Bronchial epithelial cell (primary cell): Measurements from ENCODE around the gene ZNF311. TPM values are rescaled to one million over a fixed set of nuclear protein-coding genes. Genes with fewer than 3 reads are reported as not detected.
A peak's percentile ranks its signal among the peaks of the same experiment; 100 is the strongest.
"Not testable (repeated sequence)": the region's sequence is repeated elsewhere in the genome, so short reads cannot be mapped to it uniquely, and the experiment has no call there.

Experiments
- DNase-seq: peaks from one replicate; pipeline ENCODE4 v3.0.0-alpha.2; 2010; ENCODE audit warnings: low read depth
- FAIRE-seq: peaks from 2 replicates; lab custom pipeline; 2011; peaks lifted over from hg19 to GRCh38; lab: Jason Lieb, UNC
- H3K27me3 ChIP-seq: 2 replicates; pipeline ENCODE4 v1.5.1; 2011; ENCODE audit warnings: low read length; ENCODE audit not compliant: control insufficient read depth, insufficient read depth
- H3K36me3 ChIP-seq: 2 replicates; pipeline ENCODE4 v1.5.1; 2011; ENCODE audit warnings: low read length; ENCODE audit not compliant: control insufficient read depth, insufficient read depth
- H3K4me3 ChIP-seq: 2 replicates; pipeline ENCODE4 v1.5.1; 2011; ENCODE audit warnings: mild to moderate bottlenecking, low read depth, low read length, control low read depth
- CTCF ChIP-seq: IDR thresholded peaks from 2 replicates; pipeline ENCODE4 v1.5.1; 2011; ENCODE audit warnings: mild to moderate bottlenecking, moderate library complexity, low read length, control low read depth, inconsistent platforms; ENCODE audit not compliant: insufficient read depth, severe bottlenecking
- total RNA-seq: library from RNA; depleted of rRNA; stranded (reverse); fragments of >200 nt; gene quantifications from 2 replicates; pipeline ENCODE4 v1.2.1, GENCODE V29; 2014

The ZNF311 gene
- total RNA-seq, 1 donor from 2014 or later = 3.9 TPM

GRCh38 chr6:28956331-28956730 is 48.8 kb downstream of the ZNF311 start:
- FAIRE-seq (no peak), DNase-seq (no peak)
- no peaks in the 10 kb centered on the region for H3K36me3 ChIP-seq
- H3K27me3 ChIP-seq = no peaks in the 10 kb centered on the region
- no peak overlapping the region for H3K4me3 ChIP-seq
- no peak for TF ChIP-seq CTCF

- FAIRE-seq (no peak), DNase-seq (no peak)
- no peaks in the 10 kb centered on the region for H3K27me3 ChIP-seq
- no peak for TF ChIP-seq CTCF
- H3K4me3 ChIP-seq = peak overlapping the region; percentile 42
- no peaks in the 10 kb centered on the region for H3K36me3 ChIP-seq
Observed at GRCh38 chr6:28953585-28954258, 51.4 kb downstream of the ZNF311 start.

GRCh38 chr6:28953039-28953584 is 52.0 kb downstream of the ZNF311 start:
- H3K27me3 ChIP-seq = no peaks in the 10 kb centered on the region
- peak overlapping the region; percentile 42 for H3K4me3 ChIP-seq
- no peaks in the 10 kb centered on the region for H3K36me3 ChIP-seq
- DNase-seq = peak; percentile 54
- no peak for FAIRE-seq
- TF ChIP-seq CTCF = no peak

GRCh38 chr6:28949656-28950195 is 55.4 kb downstream of the ZNF311 start:
- FAIRE-seq, DNase-seq: not testable (repeated sequence)

GRCh38 chr6:28948782-28949486 is 56.2 kb downstream of the ZNF311 start:
- DNase-seq = no peak
- no peak for TF ChIP-seq CTCF
- Histone ChIP-seq H3K27me3 (no peaks in the 10 kb centered on the region), H3K4me3 (no peak overlapping the region), H3K36me3 (no peaks in the 10 kb centered on the region)
- FAIRE-seq = no peak

More at GRCh38 chr6:28949656-28950195, 55.4 kb downstream of the ZNF311 start:
- H3K36me3 ChIP-seq, H3K27me3 ChIP-seq, H3K4me3 ChIP-seq: not testable (repeated sequence)

- FAIRE-seq (no peak), DNase-seq (peak; percentile 88)
- no peak overlapping the region for H3K4me3 ChIP-seq
- TF ChIP-seq CTCF = no peak
- no peaks in the 10 kb centered on the region for H3K27me3 ChIP-seq
- H3K36me3 ChIP-seq = no peaks in the 10 kb centered on the region
Observed at GRCh38 chr6:28947831-28948270, 57.3 kb downstream of the ZNF311 start.
